Fibroblast of the conjunctiva (primary cell): Measurements from ENCODE around the gene PHACTR1.

Experiments used
- DNase-seq: peaks from one replicate; pipeline ENCODE4 v3.0.0-alpha.2; 2010; ENCODE audit warnings: low read depth

The PHACTR1 gene

GRCh38 chr6:12803486-12803885 is 86.9 kb downstream of the PHACTR1 start:
- DNase-seq = no peak

GRCh38 chr6:12804952-12805645 is 88.5 kb downstream of the PHACTR1 start:
- no peak for DNase-seq

GRCh38 chr6:12806136-12806535 is 89.6 kb downstream of the PHACTR1 start:
- no peak for DNase-seq

GRCh38 chr6:12806796-12807195 is 90.2 kb downstream of the PHACTR1 start:
- no peak for DNase-seq

- no peak for DNase-seq
These were observed 95.0 kb downstream of the PHACTR1 start for GRCh38 chr6:12811519-12811918.

GRCh38 chr6:12813321-12813720 is 96.8 kb downstream of the PHACTR1 start:
- DNase-seq = no peak

GRCh38 chr6:12814015-12814414 is 97.4 kb downstream of the PHACTR1 start:
- DNase-seq = no peak

GRCh38 chr6:12815089-12815488 is 98.5 kb downstream of the PHACTR1 start:
- DNase-seq = no peak

GRCh38 chr6:12815884-12816600 is 99.5 kb downstream of the PHACTR1 start:
- DNase-seq = no peak

- no peak for DNase-seq
These were observed 101.8 kb downstream of the PHACTR1 start for GRCh38 chr6:12818324-12818723.

GRCh38 chr6:12823847-12824246 is 107.3 kb downstream of the PHACTR1 start:
- DNase-seq = no peak

GRCh38 chr6:12826584-12826983 is 110.0 kb downstream of the PHACTR1 start:
- DNase-seq = no peak

GRCh38 chr6:12827921-12828320 is 111.4 kb downstream of the PHACTR1 start:
- DNase-seq = no peak

- DNase-seq = no peak
These were observed 115.7 kb downstream of the PHACTR1 start for GRCh38 chr6:12832226-12832735.

GRCh38 chr6:12836009-12836408 is 119.4 kb downstream of the PHACTR1 start:
- DNase-seq = no peak

GRCh38 chr6:12841619-12842018 is 125.1 kb downstream of the PHACTR1 start:
- no peak for DNase-seq

GRCh38 chr6:12842114-12842513 is 125.5 kb downstream of the PHACTR1 start:
- no peak for DNase-seq

GRCh38 chr6:12842658-12843057 is 126.1 kb downstream of the PHACTR1 start:
- no peak for DNase-seq

GRCh38 chr6:12844284-12845223 is 128.0 kb downstream of the PHACTR1 start:
- no peak for DNase-seq

GRCh38 chr6:12845224-12846004 is 128.8 kb downstream of the PHACTR1 start:
- DNase-seq = no peak

GRCh38 chr6:12848964-12849808 is 132.6 kb downstream of the PHACTR1 start:
- DNase-seq = no peak
